HL-60 (cell line): ENCODE data around the gene OR10C1.

Experiments
- CTCF ChIP-seq: IDR thresholded peaks from one replicate; pipeline ENCODE4 v1.5.1; 2011; ENCODE audit warnings: low read length, control low read depth, inconsistent platforms; ENCODE audit not compliant: insufficient read depth
- GABPA ChIP-seq: IDR thresholded peaks from 2 replicates; pipeline ENCODE4 v1.6.1; 2012; ENCODE audit warnings: low read depth
- POLR2AphosphoS5 ChIP-seq: IDR thresholded peaks from 2 replicates; pipeline ENCODE4 v1.6.1; 2012; ENCODE audit warnings: low read depth
- REST ChIP-seq: IDR thresholded peaks from 2 replicates; pipeline ENCODE4 v1.6.1; 2012; ENCODE audit warnings: low read depth; ENCODE audit not compliant: insufficient replicate concordance
- SPI1 ChIP-seq: IDR thresholded peaks from 2 replicates; pipeline ENCODE4 v1.6.1; 2012; ENCODE audit warnings: low read depth, mild to moderate bottlenecking, borderline replicate concordance

- TF ChIP-seq CTCF (no peak), REST (no peak), POLR2AphosphoS5 (no peak), GABPA (no peak), SPI1 (no peak)
These were observed 43.8 kb upstream of the OR10C1 start, which contains the start of gene OR12D2 for GRCh38 chr6:29395331-29395730.
